Epithelial cell of proximal tubule (primary cell): Measurements from ENCODE around the gene GREM1. TPM values are rescaled to one million over a fixed set of nuclear protein-coding genes. Genes with fewer than 3 reads are reported as not detected.
A peak's percentile ranks its signal among the peaks of the same experiment; 100 is the strongest.

Experiments
- DNase-seq: peaks from one replicate; pipeline ENCODE4 v3.0.0-alpha.2; 2011; ENCODE audit warnings: low read depth
- H3K4me3 ChIP-seq: 2 replicates; pipeline ENCODE4 v1.5.1; 2011; ENCODE audit warnings: low read depth, mild to moderate bottlenecking, low read length
- CTCF ChIP-seq: conservative IDR thresholded peaks from 2 replicates; pipeline ENCODE4 v1.5.1; 2012; ENCODE audit warnings: low read depth, mild to moderate bottlenecking, low read length
- total RNA-seq: library from RNA; depleted of rRNA; stranded (reverse); fragments of >200 nt; gene quantifications from 2 replicates; pipeline ENCODE4 v1.2.3, GENCODE V29; 2015

GREM1 gene
- total RNA-seq, 1 donor from 2014 or later, result 4.0 TPM

GRCh38 chr15:32675466-32675865 is 42.3 kb upstream of the GREM1 start:
- TF ChIP-seq CTCF, result no peak
- H3K4me3 ChIP-seq, result no peak overlapping the region
- no peak for DNase-seq

GRCh38 chr15:32676169-32676568 is 41.6 kb upstream of the GREM1 start:
- H3K4me3 ChIP-seq, result no peak overlapping the region
- no peak for DNase-seq
- no peak for TF ChIP-seq CTCF

DNA sequence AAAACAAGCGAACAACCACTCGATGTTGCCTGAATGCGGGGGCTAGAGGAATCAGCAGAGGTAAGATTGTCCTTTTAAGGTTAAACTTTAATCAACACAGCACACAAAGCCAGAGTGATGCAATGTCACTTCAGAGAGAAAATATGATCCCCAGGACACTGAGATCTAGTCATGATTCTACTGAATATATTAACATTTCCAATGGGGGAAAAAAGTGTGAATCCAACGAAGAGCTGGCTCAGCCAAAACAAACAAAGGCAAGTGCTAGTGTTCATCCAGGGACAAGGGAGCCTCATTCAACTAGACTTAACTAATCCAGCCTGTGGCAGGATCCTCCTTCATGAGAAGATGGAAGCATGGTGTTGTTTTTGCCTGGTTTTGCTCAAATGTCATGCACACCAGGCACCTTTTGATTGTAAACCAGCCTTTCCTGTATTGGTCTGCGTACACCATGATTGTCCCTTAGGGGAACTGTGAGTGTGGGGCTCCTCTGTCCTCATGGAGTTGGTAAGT is 40.5 kb upstream of the GREM1 start:
- TF ChIP-seq CTCF, result no peak
- no peak overlapping the region for H3K4me3 ChIP-seq
- no peak for DNase-seq

DNA sequence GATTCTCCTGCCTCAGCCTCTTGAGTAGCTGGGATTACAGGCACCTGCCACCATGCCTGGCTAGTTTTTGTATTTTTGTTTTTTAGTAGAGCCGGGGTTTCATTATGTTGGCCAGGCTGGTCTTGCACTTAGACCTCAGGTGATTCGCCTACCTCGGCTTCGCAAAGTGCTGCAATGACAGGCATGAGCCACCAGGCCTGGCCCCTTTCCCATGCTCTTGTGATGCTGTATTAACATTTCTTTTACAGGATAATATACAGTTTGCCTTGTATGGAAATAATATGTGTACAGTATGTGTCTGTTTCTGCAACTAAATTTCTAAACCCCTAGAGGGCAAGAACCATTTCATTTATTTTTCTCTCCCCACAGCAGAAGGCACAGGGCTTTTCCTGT is 38.5 kb upstream of the GREM1 start:
- peak; percentile 7 for TF ChIP-seq CTCF
- no peak for DNase-seq
- no peak overlapping the region for H3K4me3 ChIP-seq

GRCh38 chr15:32682569-32682968 is 35.2 kb upstream of the GREM1 start:
- H3K4me3 ChIP-seq, result no peak overlapping the region
- DNase-seq, result peak; percentile 96
- TF ChIP-seq CTCF, result no peak

DNA sequence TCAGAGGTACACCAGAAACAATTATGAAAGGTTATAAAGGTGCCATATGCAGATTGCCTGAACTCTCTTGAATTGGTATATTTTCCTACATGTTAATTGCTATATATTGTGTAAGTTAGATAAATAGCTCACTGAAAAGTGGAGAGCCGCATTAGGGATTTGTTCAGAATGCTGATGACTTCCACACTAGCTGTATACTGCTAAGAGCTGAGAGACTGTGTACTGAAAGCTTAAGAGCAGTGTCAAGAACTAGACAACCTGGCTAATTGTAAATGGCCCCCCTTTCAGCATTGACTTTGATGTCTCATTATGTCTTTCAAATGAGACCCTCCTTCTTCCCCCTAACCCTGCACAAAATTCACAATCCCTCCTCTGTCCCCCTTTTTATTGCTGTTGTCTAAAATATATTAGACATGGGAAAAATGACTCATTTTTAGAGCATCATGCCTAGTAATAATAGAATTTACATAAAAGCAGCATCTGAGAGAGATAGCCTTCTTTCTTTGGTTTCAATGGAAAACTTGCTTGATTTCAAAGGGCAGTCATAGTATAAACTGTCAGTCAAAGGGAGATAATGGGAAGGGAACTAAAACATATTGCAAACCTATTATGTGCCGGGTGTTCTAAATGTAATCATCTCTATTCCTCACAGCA is 34.7 kb upstream of the GREM1 start:
- no peak for TF ChIP-seq CTCF

More for the DNA sequence above, 34.7 kb upstream of the GREM1 start:
- H3K4me3 ChIP-seq, result no peak overlapping the region
- no peak for DNase-seq
